H1 (cell line): ENCODE measurements around the gene RASL10B. TPM values are rescaled to one million over a fixed set of nuclear protein-coding genes. Genes with fewer than 3 reads are reported as not detected.

Experiments used
- CTCF ChIA-PET: fragments of 300-600 bp; sonication (Branson Sonifier 250); formaldehyde crosslinking; loops from one replicate; lab custom pipeline; 2021; ENCODE audit not compliant: partially characterized antibody; lab: Charles Lee
- POLR2A ChIA-PET: fragments of 300-600 bp; sonication (Branson Sonifier 250); formaldehyde crosslinking; loops from one replicate; lab custom pipeline; 2021; ENCODE audit warnings: inconsistent platforms; ENCODE audit not compliant: partially characterized antibody; lab: Charles Lee
- DNase-seq, 2 experiments: peaks; one replicate each; pipeline versions ENCODE4 v3.0.0 to v3.0.0-alpha.2; 2010 to 2022; ENCODE audit warnings: low spot score in 2 of 2, low read depth in 1 of 2, mixed read lengths in 1 of 2
- FAIRE-seq: peaks from 2 replicates; lab custom pipeline; 2011; peaks lifted over from hg19 to GRCh38; lab: Jason Lieb, UNC
- H2AFZ ChIP-seq: 2 replicates; pipeline ENCODE4 v1.8.1; 2012; ENCODE audit warnings: low read length, inconsistent platforms
- H2AK5ac ChIP-seq: 2 replicates; pipeline ENCODE4 v1.6.1; 2013; ENCODE audit warnings: low read depth, low read length
- H2BK120ac ChIP-seq: replicated peaks from 2 replicates; pipeline ENCODE3; 2013; ENCODE audit warnings: low read depth, low read length, inconsistent platforms
- H2BK12ac ChIP-seq: 2 replicates; pipeline ENCODE4 v1.6.1; 2013; ENCODE audit warnings: low read depth, low read length
- H2BK15ac ChIP-seq: 2 replicates; pipeline ENCODE4 v1.6.1; 2013; ENCODE audit warnings: low read length
- H2BK20ac ChIP-seq: 2 replicates; pipeline ENCODE4 v1.6.1; 2013; ENCODE audit warnings: low read length
- H2BK5ac ChIP-seq: 2 replicates; pipeline ENCODE4 v1.6.1; 2013; ENCODE audit warnings: low read depth, low read length
- H3K14ac ChIP-seq: 2 replicates; pipeline ENCODE4 v1.6.1; 2013; ENCODE audit warnings: inconsistent platforms; ENCODE audit not compliant: insufficient read length
- H3K18ac ChIP-seq: 2 replicates; pipeline ENCODE4 v1.6.1; 2013; ENCODE audit warnings: low read length; ENCODE audit errors: extremely low read depth
- H3K23ac ChIP-seq: 2 replicates; pipeline ENCODE4 v1.6.1; 2013; ENCODE audit warnings: inconsistent platforms; ENCODE audit not compliant: insufficient read length
- H3K23me2 ChIP-seq: 2 replicates; pipeline ENCODE4 v1.6.1; 2013; ENCODE audit warnings: low read depth, low read length
- H3K27ac ChIP-seq: 2 replicates; pipeline ENCODE4 v1.6.1; 2011; ENCODE audit warnings: low read depth, low read length, inconsistent platforms
- H3K27me3 ChIP-seq, 4 experiments: replicated peaks in 1 of 4; 1 replicate in 1 of 4; 2 replicates in 3 of 4; pipeline versions ENCODE4 v1.6.1 to v1.8.1; 2011 to 2013; ENCODE audit warnings: low read length in 3 of 4, mild to moderate bottlenecking in 3 of 4, inconsistent platforms in 2 of 4, mixed read lengths in 2 of 4, moderate library complexity in 1 of 4; ENCODE audit not compliant: control insufficient read depth in 3 of 4, insufficient read depth in 3 of 4; ENCODE audit errors: extremely low read depth in 1 of 4
- H3K36me3 ChIP-seq, 4 experiments: 2 replicates each; pipeline versions ENCODE4 v1.6.1 to v1.8.1; 2011 to 2013; ENCODE audit warnings: mild to moderate bottlenecking in 4 of 4, low read length in 3 of 4, moderate library complexity in 2 of 4, control low read depth in 1 of 4, inconsistent platforms in 1 of 4; ENCODE audit not compliant: insufficient read depth in 4 of 4, control insufficient read depth in 2 of 4
- H3K4ac ChIP-seq: replicated peaks from 2 replicates; pipeline ENCODE3; 2013; ENCODE audit warnings: low read length, low read depth, mixed read lengths, inconsistent platforms; ENCODE audit not compliant: insufficient read length
- H3K4me1 ChIP-seq, 4 experiments: replicated peaks in 1 of 4; 1 replicate in 1 of 4; 2 replicates in 3 of 4; pipeline versions ENCODE4 v1.6.1 to v1.8.1; 2011 to 2013; ENCODE audit warnings: low read length in 3 of 4, inconsistent platforms in 2 of 4, mixed read lengths in 1 of 4; ENCODE audit not compliant: insufficient read depth in 4 of 4, control insufficient read depth in 3 of 4
- H3K4me2 ChIP-seq, 2 experiments: 2 replicates each; pipeline versions ENCODE4 v1.6.1 to v1.8.1; 2011 to 2013; ENCODE audit warnings: low read depth in 2 of 2, low read length in 2 of 2, control low read depth in 1 of 2, inconsistent platforms in 1 of 2, mild to moderate bottlenecking in 1 of 2; ENCODE audit not compliant: insufficient read depth in 1 of 2
- H3K4me3 ChIP-seq, 4 experiments: fragments of 200-600, 300-600 bp in 1 of 4; sonication (generic), shearing (Covaris generic), sonication (Bioruptor Twin) in 1 of 4; 2 replicates each; pipeline versions ENCODE4 v1.5.1 to v1.8.1; 2011 to 2016; ENCODE audit warnings: low read length in 4 of 4, low read depth in 3 of 4, control low read depth in 2 of 4, inconsistent platforms in 2 of 4, mild to moderate bottlenecking in 2 of 4, mixed read lengths in 1 of 4, moderate library complexity in 1 of 4; ENCODE audit not compliant: insufficient read depth in 2 of 4; ENCODE audit errors: extremely low read depth in 1 of 4
- H3K56ac ChIP-seq: replicated peaks from 2 replicates; pipeline ENCODE3; 2013; ENCODE audit warnings: low read depth, mild to moderate bottlenecking, mixed read lengths, low read length, inconsistent platforms; ENCODE audit not compliant: insufficient read length
- H3K79me1 ChIP-seq: 2 replicates; pipeline ENCODE4 v1.6.1; 2013; ENCODE audit warnings: low read depth, low read length, control low read depth
- H3K79me2 ChIP-seq, 2 experiments: 2 replicates each; pipeline versions ENCODE4 v1.6.1 to v1.8.1; 2012 to 2013; ENCODE audit warnings: low read length in 2 of 2, mild to moderate bottlenecking in 2 of 2, inconsistent platforms in 1 of 2; ENCODE audit not compliant: insufficient read depth in 2 of 2, control insufficient read depth in 1 of 2
- H3K9ac ChIP-seq, 4 experiments: replicated peaks in 1 of 4; 1 replicate in 1 of 4; 2 replicates in 3 of 4; pipeline versions ENCODE4 v1.6.1 to v1.8.1; 2011 to 2013; ENCODE audit warnings: low read depth in 3 of 4, low read length in 3 of 4, control low read depth in 2 of 4, mild to moderate bottlenecking in 2 of 4, moderate library complexity in 2 of 4, inconsistent platforms in 1 of 4; ENCODE audit errors: extremely low read depth in 1 of 4
- H3K9me3 ChIP-seq, 2 experiments: 2 replicates each; pipeline versions ENCODE4 v1.6.1 to v1.8.1; 2012 to 2013; ENCODE audit warnings: mild to moderate bottlenecking in 2 of 2, moderate library complexity in 2 of 2, control low read depth in 1 of 2, inconsistent platforms in 1 of 2, low read depth in 1 of 2, low read length in 1 of 2, mixed read lengths in 1 of 2; ENCODE audit not compliant: insufficient read depth in 2 of 2
- H4K20me1 ChIP-seq, 2 experiments: replicated peaks in 1 of 2; 2 replicates each; pipeline versions ENCODE3 to v1.8.1; 2011 to 2013; ENCODE audit warnings: inconsistent platforms in 2 of 2, low read length in 2 of 2, mild to moderate bottlenecking in 1 of 2; ENCODE audit not compliant: insufficient read depth in 2 of 2, control insufficient read depth in 1 of 2
- H4K5ac ChIP-seq: 2 replicates; pipeline ENCODE4 v1.6.1; 2013; ENCODE audit warnings: low read length, low read depth, mixed read lengths, inconsistent platforms; ENCODE audit not compliant: insufficient read length
- H4K8ac ChIP-seq: 2 replicates; pipeline ENCODE4 v1.8.0; 2013; ENCODE audit warnings: mild to moderate bottlenecking, moderate library complexity, low read length, inconsistent platforms; ENCODE audit not compliant: insufficient read depth; ENCODE audit errors: extremely low read depth
- H4K91ac ChIP-seq: replicated peaks from 2 replicates; pipeline ENCODE3; 2013; ENCODE audit warnings: low read length, mixed read lengths, inconsistent platforms; ENCODE audit not compliant: insufficient read length
- CHD1 ChIP-seq: IDR thresholded peaks from 2 replicates; pipeline ENCODE4 v1.6.1; 2012; ENCODE audit warnings: low read depth, low read length, improper control_type of control experiment
- HDAC2 ChIP-seq, 2 experiments: fragments of 300-600 bp in 1 of 2; sonication (generic) in 1 of 2; IDR thresholded peaks; 2 replicates each; pipeline ENCODE4 v1.6.1; 2011 to 2012; ENCODE audit warnings: low read depth in 2 of 2, low read length in 2 of 2, mild to moderate bottlenecking in 2 of 2, moderate library complexity in 2 of 2, borderline replicate concordance in 1 of 2, inconsistent platforms in 1 of 2
- JUND ChIP-seq: IDR thresholded peaks from 2 replicates; pipeline ENCODE4 v1.6.1; 2011; ENCODE audit warnings: mild to moderate bottlenecking, improper control_type of control experiment, low read length
- POLR2A ChIP-seq, 2 experiments: IDR thresholded peaks; 1 replicate in 1 of 2; 2 replicates in 1 of 2; pipeline ENCODE4 v1.6.1; 2011; ENCODE audit warnings: low read depth in 2 of 2, low read length in 2 of 2, mild to moderate bottlenecking in 2 of 2; ENCODE audit errors: control extremely low read depth in 1 of 2
- WGBS, 2 experiments: shearing (Covaris generic) in 1 of 2; methylation state at CpG; one replicate each; pipeline versions ENCODE4 v1.1.6 to v1.1.7; 2013 to 2015; ENCODE audit warnings: low lambda C conversion rate in 2 of 2, mixed read lengths in 2 of 2, inconsistent platforms in 1 of 2, low coverage in 1 of 2, missing lambda C conversion rate in 1 of 2; ENCODE audit not compliant: insufficient replicate concordance in 2 of 2, insufficient coverage in 1 of 2, insufficient read length in 1 of 2; ENCODE audit errors: extremely low coverage in 1 of 2, missing lambda C conversion rate in 1 of 2; 5-methylcytosine and 5-hydroxymethylcytosine counted together
- polyA plus RNA-seq, 7 experiments: library from polyadenylated mRNA; depleted of rRNA in 3 of 7; stranded (reverse) in 5 of 7; unstranded in 2 of 7; fragments of >200 nt in 5 of 7; fragments of 200-250 nt in 2 of 7; gene quantifications; 1 replicate in 5 of 7; 2 replicates in 1 of 7; 4 replicates in 1 of 7; pipeline versions ENCODE4 v1.2.1 to v1.2.3, GENCODE V29; 2011 to 2013; ENCODE audit warnings: missing spikeins in 2 of 7, mixed read lengths in 2 of 7
- total RNA-seq: library from RNA; stranded (reverse); fragmentation: NEBNext Ultra II Directional; extraction: Animal tissue kit (Norgen Biotek cat#: 25700); gene quantifications from 2 replicates; pipeline ENCODE4 v1.2.1, GENCODE V29; 2021
- TF ChIP-seq, protein P1 (sequence below): IDR thresholded peaks from 2 replicates; pipeline ENCODE4 v1.6.1; 2011; ENCODE audit warnings: low read length, improper control_type of control experiment

RASL10B gene
- total and polyA plus RNA-seq, 2 of the 8 experiments (the other 6 are each of a cell fraction or from before 2014, with no cell fraction given), result 17.5 to 22.8 TPM

DNA sequence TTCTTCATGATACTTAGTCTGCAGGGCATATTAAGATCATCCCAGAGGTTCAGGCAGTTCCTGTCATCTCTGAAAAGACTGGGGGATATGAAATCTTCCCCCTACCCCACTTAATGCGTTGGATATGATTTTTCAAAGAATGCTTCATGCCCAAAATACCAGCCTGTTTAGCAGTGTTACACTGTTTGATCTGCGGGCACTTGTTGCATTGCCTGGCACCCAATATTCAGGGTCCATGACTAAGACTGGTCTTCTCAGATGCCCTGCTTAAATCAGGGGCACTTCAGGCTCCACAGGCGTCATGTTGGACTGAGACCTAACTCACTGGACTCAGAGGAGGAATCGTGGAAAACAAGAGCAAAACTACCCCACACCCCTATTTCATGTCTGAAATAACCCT is 6.4 kb upstream of the RASL10B start:
- H3K56ac ChIP-seq, result no peak overlapping the region
- H3K27ac ChIP-seq, result no peak overlapping the region
- H3K4me1 ChIP-seq, result peaks cover 0 to 12% (median 5%) of the 10 kb centered on the region in 4 experiments; a peak in 3 of 7 replicates
- H3K4ac ChIP-seq, result no peak overlapping the region
- H4K5ac ChIP-seq, result no peak overlapping the region
- peaks cover 0 to 18% (median 11%) of the 10 kb centered on the region in 4 experiments; a peak in 7 of 8 replicates for H3K36me3 ChIP-seq
- no peak overlapping the region for H3K9ac ChIP-seq
- no peak overlapping the region for H2BK20ac ChIP-seq
- no peaks in the 10 kb centered on the region for H3K23me2 ChIP-seq
- no peaks in the 10 kb centered on the region for H3K79me1 ChIP-seq
- no peak overlapping the region for H2BK5ac ChIP-seq
- no peaks in the 10 kb centered on the region for H3K27me3 ChIP-seq
- H4K8ac ChIP-seq, result no peak overlapping the region
- no peak overlapping the region for H3K4me2 ChIP-seq
- POLR2A ChIA-PET, result interaction anchor here (0.6 to 1.6 kb wide), 3 partner anchors 16 to 40 kb away, joined by 3 to 4 read pairs (median 3); no protein-coding TSS in a partner anchor
- no peak overlapping the region for H2AK5ac ChIP-seq
- H3K9me3 ChIP-seq, result no peaks in the 10 kb centered on the region
- CTCF ChIA-PET, result interaction anchor here (1.5 kb wide), 1 partner anchor 39 kb away, joined by 4 read pairs; no protein-coding TSS in a partner anchor
- no peak overlapping the region for H3K4me3 ChIP-seq
- no peak for TF ChIP-seq HDAC2 (IDR thresholded peaks at IDR 0.05; ENCODE audit: borderline replicate concordance in 1 of 2, low read depth in 2 of 2, low read length in 2 of 2)
- TF ChIP-seq CHD1, result no peak
- TF ChIP-seq, protein P1, sequence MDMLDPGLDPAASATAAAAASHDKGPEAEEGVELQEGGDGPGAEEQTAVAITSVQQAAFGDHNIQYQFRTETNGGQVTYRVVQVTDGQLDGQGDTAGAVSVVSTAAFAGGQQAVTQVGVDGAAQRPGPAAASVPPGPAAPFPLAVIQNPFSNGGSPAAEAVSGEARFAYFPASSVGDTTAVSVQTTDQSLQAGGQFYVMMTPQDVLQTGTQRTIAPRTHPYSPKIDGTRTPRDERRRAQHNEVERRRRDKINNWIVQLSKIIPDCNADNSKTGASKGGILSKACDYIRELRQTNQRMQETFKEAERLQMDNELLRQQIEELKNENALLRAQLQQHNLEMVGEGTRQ, result no peak
- TF ChIP-seq JUND, result no peak
- no peak for TF ChIP-seq POLR2A (IDR thresholded peaks at IDR 0.05; ENCODE audit: control extremely low read depth in 1 of 2, low read depth in 2 of 2, low read length in 2 of 2)
- DNase-seq, result no peak
- H2BK12ac ChIP-seq, result no peak overlapping the region
- H4K91ac ChIP-seq, result no peak overlapping the region
- whole genome bisulfite sequencing, 2 experiments, result 86% methylated on average over 4 of the region's 4 CpGs; no CpG with 5 or more reads in 1 of the 2 experiments
- peaks cover 0 to 5% of the 10 kb centered on the region in 2 experiments for H4K20me1 ChIP-seq
- no peak for FAIRE-seq
- H2BK120ac ChIP-seq, result no peak overlapping the region
- H3K18ac ChIP-seq, result no peak overlapping the region
- no peak overlapping the region for H2AFZ ChIP-seq
- H3K14ac ChIP-seq, result no peak overlapping the region
- H2BK15ac ChIP-seq, result no peak overlapping the region
- no peak overlapping the region for H3K23ac ChIP-seq
- H3K79me2 ChIP-seq, result no peaks in the 10 kb centered on the region
